NCI-H1417 treated with DMSO at 0.1 percent for 48 hours (cell line): Measurements from ENCODE around the gene RHOD.

Experiments
- DNase-seq: peaks from one replicate; lab custom pipeline; 2025; lab: John Stamatoyannopoulos, UW

The RHOD gene

GRCh38 chr11:67056267-67057204 is at the start of gene RHOD:
TSS of gene RHOD (plus strand) at chr11:67056847. CDS start at chr11:67056903, 56 bp downstream.
- no peak for DNase-seq

GRCh38 chr11:67007126-67007525 is 49.5 kb upstream of the RHOD start:
- DNase-seq = no peak

GRCh38 chr11:67010296-67010905 is 46.2 kb upstream of the RHOD start:
- DNase-seq = no peak

- no peak for DNase-seq
Observed at GRCh38 chr11:67013511-67014045, 43.1 kb upstream of the RHOD start.

GRCh38 chr11:67014343-67014742 is 42.3 kb upstream of the RHOD start:
- no peak for DNase-seq

- DNase-seq = no peak
Observed at GRCh38 chr11:67015048-67015447, 41.6 kb upstream of the RHOD start.

GRCh38 chr11:67016550-67016949 is 40.1 kb upstream of the RHOD start:
- DNase-seq = no peak

- DNase-seq = no peak
Observed at GRCh38 chr11:67020949-67021348, 35.7 kb upstream of the RHOD start.

GRCh38 chr11:67022341-67022933 is 34.2 kb upstream of the RHOD start:
- no peak for DNase-seq

GRCh38 chr11:67022961-67023956 is 33.4 kb upstream of the RHOD start, which contains the start of gene SYT12:
TSS of gene SYT12 (plus strand) at chr11:67023134. CDS start at chr11:67030145, 7,011 bp downstream.
- DNase-seq = no peak

GRCh38 chr11:67023957-67024353 is 32.7 kb upstream of the RHOD start:
- DNase-seq = no peak

GRCh38 chr11:67024410-67024809 is 32.2 kb upstream of the RHOD start:
- no peak for DNase-seq

GRCh38 chr11:67024966-67025365 is 31.7 kb upstream of the RHOD start:
- DNase-seq = no peak

GRCh38 chr11:67025750-67026149 is 30.9 kb upstream of the RHOD start:
- DNase-seq = no peak

GRCh38 chr11:67026941-67027340 is 29.7 kb upstream of the RHOD start:
- no peak for DNase-seq

- no peak for DNase-seq
Observed at GRCh38 chr11:67027483-67027930, 29.1 kb upstream of the RHOD start.

- DNase-seq = no peak
Observed at GRCh38 chr11:67027943-67028542, 28.6 kb upstream of the RHOD start.

- DNase-seq = no peak
Observed at GRCh38 chr11:67029146-67029545, 27.5 kb upstream of the RHOD start.

- no peak for DNase-seq
Observed at GRCh38 chr11:67030976-67031375, 25.7 kb upstream of the RHOD start.

- no peak for DNase-seq
Observed at GRCh38 chr11:67031791-67032561, 24.7 kb upstream of the RHOD start.
